Choroid plexus epithelial cell (primary cell): Measurements from ENCODE around the gene MAGEA9B.
A peak's percentile ranks its signal among the peaks of the same experiment; 100 is the strongest.
"Not testable (repeated sequence)": the region's sequence is repeated elsewhere in the genome, so short reads cannot be mapped to it uniquely, and the experiment has no call there.

Source experiments
- DNase-seq: peaks from one replicate; pipeline ENCODE4 v3.0.0-alpha.2; 2010; ENCODE audit warnings: low read depth
- H3K4me3 ChIP-seq: 2 replicates; pipeline ENCODE4 v1.5.1; 2011; ENCODE audit warnings: low read depth, mild to moderate bottlenecking, control low read depth, low read length, moderate library complexity
- TF ChIP-seq, protein P1 (sequence below): conservative IDR thresholded peaks from 2 replicates; pipeline ENCODE4 v1.5.1; 2011; ENCODE audit warnings: low read depth, mild to moderate bottlenecking, control low read depth, inconsistent platforms, low read length, moderate library complexity

MAGEA9B gene

DNA sequence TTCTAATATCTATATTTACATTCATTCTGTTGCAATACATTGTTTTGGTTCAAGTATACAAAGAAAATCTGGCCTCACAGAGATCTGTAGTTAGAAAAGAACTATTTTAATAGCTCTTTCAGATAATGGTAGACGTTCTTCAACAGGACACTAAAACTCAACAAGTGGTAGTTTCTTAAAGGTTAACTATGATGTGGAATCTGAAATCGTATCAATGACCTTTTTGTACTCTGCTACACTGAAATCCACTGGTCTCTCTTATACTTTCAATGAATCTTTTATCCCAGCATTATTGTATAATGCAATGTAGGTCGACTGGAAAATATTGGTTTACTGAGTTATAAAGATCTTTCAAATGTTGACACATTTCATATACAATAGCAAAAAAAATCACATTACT is 31.6 kb upstream of the MAGEA9B start:
- TF ChIP-seq, protein P1, sequence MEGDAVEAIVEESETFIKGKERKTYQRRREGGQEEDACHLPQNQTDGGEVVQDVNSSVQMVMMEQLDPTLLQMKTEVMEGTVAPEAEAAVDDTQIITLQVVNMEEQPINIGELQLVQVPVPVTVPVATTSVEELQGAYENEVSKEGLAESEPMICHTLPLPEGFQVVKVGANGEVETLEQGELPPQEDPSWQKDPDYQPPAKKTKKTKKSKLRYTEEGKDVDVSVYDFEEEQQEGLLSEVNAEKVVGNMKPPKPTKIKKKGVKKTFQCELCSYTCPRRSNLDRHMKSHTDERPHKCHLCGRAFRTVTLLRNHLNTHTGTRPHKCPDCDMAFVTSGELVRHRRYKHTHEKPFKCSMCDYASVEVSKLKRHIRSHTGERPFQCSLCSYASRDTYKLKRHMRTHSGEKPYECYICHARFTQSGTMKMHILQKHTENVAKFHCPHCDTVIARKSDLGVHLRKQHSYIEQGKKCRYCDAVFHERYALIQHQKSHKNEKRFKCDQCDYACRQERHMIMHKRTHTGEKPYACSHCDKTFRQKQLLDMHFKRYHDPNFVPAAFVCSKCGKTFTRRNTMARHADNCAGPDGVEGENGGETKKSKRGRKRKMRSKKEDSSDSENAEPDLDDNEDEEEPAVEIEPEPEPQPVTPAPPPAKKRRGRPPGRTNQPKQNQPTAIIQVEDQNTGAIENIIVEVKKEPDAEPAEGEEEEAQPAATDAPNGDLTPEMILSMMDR = no peak
- no peak overlapping the region for H3K4me3 ChIP-seq
- DNase-seq = no peak

DNA sequence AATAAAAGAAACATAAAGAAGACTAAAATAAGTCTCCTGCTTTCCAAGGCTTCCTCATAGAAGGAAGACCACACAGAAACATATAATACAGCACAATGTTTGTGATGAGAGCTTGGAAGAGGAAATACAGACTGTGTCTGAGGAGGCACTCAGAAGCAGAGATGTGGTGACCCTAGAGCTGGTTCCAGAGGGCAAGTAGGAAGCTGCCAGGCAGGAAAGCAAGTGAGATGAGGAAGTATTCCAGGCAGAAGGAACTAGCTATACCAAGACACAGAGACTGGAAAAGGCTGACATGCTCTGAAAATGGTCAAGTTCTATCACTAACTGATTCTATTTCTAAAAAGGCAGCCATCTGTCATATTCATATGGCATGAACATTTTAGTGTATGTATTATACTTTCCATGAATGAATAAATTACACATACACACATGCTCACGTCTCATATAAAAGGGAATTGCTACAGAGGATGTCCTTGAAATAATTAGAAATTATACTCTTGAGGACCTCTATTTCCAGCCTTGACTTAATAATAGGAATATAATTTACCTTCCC is 24.4 kb upstream of the MAGEA9B start:
- no peak for DNase-seq
- TF ChIP-seq, protein P1 = no peak
- H3K4me3 ChIP-seq = no peak overlapping the region

DNA sequence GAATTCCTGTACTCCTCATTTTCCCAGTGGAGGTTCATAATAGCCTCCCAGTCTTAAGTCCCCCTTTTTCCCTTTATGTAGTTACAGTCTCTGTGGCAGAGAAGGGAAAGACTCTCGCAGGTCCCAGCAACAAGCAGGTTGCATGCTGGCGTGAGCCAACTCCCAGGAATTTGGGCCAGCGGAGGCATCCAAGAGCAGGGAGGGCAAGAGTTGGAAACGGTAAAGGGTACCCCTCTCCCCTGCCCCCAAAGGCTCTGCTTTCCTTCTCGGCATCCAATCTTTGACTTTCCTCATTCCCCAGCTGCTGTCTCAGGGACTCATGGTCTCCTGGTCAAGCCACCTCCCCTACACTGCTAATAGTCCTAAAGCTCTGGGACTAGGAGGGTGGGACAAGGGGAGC is 23.3 kb upstream of the MAGEA9B start:
- no peak overlapping the region for H3K4me3 ChIP-seq
- no peak for DNase-seq
- TF ChIP-seq, protein P1 = no peak

DNA sequence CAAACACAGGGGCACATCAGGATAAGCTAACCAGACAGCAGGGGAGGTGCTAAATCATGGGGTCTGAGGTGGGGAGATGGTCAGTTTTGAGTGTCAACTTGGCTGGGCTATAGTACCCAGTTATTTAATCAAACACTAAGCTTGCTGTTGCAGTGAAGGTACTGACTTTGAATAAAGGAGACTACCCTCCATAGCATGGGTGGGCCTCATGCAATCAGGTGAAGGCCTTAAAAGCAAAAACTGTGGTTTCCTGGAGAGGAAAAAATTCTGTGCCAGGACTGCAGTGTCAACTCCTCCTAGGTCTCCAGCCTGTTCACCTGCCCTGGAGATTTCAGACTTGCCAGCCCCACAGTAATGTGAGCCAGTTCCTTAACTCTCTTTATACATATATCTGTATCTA is 20.4 kb upstream of the MAGEA9B start:
- TF ChIP-seq, protein P1 = no peak

DNA sequence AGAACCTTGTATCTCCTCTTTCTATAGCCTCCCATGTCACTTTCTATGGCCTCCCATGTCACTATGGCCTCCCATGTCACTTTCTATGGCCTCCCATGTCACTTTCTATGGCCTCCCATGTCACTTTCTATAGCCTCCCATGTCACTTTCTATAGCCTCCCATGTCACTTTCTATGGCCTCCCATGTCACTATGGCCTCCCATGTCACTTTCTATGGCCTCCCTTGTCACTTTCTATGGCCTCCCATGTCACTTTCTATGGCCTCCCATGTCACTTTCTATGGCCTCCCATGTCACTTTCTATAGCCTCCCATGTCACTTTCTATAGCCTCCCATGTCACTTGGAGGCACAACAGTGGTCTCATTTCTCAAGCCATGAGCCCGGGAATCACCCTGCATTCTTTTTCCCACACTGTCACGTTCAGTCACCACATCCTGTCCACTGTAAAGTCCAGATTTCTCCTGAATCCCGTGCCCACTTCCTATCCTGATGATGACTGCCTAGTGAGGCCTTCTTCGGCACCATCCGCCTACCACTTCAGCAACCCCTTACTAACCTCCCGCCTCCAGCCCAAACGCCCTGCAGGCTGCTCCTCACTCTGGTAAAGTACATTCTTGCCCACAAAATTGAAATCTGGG is 18.1 kb upstream of the MAGEA9B start:
- not testable (repeated sequence) for DNase-seq, H3K4me3 ChIP-seq

More for the DNA sequence above, 20.4 kb upstream of the MAGEA9B start:
- H3K4me3 ChIP-seq = no peak overlapping the region
- DNase-seq = no peak

DNA sequence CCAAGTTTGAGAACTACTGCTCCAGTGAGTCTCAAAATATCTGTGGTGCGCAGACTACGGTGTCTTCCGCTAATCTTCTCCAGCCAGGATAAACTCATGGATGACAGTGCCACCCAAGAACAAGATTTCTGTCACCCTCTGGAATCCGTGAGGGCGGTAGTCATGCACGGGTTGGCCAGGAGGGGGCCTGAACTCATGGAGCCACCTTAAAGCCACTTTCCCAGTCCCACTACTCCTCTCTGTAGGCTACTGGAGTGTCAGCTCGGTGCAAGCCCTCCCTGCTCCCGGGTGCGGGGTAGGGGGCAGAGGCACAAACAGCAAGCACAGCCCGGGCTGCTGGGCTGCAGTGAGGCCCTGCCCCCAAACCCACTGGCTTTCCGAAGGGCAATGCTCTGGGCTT is 11.3 kb upstream of the MAGEA9B start:
- TF ChIP-seq, protein P1 = peak; percentile 10
- not testable (repeated sequence) for H3K4me3 ChIP-seq, DNase-seq

DNA sequence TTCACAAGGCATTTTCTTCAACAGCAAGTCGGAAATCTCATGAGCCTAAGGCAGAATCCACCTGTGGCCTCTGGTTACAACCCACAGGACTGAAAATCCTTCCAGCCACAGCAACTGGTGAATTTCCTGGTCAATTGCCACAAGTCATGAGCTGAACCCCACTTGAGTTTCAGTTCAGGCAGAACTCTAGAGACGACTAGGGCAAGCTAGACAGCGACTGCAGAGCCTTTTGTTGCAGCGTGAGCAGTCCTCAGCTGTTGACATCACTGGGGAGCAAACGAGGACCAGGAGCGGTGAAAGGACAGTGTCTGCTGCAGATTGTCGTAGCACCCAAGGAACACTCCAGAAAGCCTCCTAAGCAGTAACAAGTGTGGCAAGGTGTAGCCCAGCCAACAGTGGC is 8.7 kb upstream of the MAGEA9B start:
- not testable (repeated sequence) for H3K4me3 ChIP-seq

DNA sequence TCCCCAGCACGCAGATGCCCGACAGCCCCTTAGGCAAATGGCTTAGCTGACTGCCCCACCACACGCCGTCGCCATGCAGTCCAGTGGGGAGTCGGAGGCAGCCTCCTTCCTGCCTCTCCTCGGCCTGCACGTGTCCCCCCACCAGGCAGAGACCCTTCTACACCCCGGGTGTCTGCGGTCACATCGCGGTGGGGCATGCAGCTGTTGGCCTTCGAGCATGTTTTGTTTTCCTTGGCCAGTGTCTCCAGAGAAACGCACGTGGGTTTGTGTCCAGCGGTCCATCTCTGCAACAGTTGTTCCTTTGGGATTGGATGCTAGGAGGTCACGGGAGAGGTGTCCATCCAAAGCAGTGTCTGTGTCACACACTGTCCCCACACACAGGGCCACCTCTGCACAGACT is 8.0 kb upstream of the MAGEA9B start, which contains the start of gene HSFX2:
Gene HSFX2, minus strand, starts transcription at position 101 of the 400 bp plus-strand sequence. CDS start 614 bp downstream, outside the sequence.
- not testable (repeated sequence) for DNase-seq, H3K4me3 ChIP-seq

More for the DNA sequence above, 8.7 kb upstream of the MAGEA9B start:
- DNase-seq = not testable (repeated sequence)

DNA sequence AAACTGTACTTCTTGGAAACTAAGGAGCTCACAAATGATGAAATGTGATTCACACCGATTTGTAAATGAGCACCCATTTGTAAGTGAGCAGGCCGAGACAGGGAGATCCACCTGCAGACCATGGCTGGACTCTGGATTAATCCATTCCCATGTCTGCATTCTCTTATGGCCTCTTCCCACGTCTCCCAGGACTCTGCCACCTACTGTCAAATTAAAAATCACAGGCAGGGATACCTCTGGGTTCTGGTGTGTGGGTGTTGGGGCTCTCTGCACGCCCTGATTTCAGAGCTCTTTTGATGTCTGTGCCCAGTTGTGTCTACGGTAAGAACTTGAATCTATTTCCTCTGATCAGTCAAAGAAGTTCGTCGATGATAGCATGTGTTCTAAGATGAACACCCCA is 3.7 kb upstream of the MAGEA9B start:
- DNase-seq, H3K4me3 ChIP-seq: not testable (repeated sequence)

DNA sequence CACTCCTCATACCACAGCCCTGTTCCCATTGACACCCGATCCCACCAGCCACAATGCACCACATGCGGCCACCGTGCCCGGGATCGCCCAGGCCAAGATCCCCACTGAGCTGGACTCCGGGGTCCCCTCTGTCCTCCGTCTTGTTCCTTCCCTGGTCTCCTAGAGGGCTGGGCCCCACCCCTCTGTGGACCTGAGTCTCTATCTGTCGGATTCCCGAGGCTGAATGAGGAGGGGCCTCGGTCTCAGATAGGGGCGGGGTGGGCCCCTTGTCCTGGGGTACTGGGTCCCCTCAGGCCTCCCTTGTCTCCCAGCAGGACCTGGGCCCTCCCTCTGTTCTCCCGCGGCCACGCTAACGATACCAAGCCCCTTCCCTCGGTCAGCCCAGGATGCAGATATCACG is 1.6 kb downstream of the MAGEA9B start:
- DNase-seq, H3K4me3 ChIP-seq: not testable (repeated sequence)

DNA sequence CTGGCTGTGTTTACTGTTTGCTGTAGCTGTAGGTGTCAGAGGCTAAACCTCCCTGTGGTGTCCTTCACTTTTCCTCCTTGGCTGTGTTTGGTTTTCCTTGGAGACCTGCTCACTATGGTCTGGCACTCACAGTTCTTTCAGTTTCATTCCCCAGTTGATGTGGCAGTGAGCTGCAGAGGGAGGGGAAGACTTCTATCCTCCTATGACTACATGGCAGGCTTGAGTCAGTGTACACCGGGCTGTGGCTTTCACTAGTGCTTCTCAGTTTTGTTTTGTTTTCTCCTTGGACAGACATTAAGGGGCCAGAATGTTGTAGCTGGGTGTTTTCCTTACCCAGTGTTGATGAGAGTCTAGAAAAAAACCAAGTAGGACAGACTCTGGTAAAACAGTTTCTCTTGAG is 13.8 kb downstream of the MAGEA9B start:
- not testable (repeated sequence) for DNase-seq

More for the DNA sequence above, 13.8 kb downstream of the MAGEA9B start:
- H3K4me3 ChIP-seq = not testable (repeated sequence)
